ENCODE results near the gene KDM4D.

GRCh38 chr11:94972700-94973098 is 810 bp upstream of the KDM4D start:
- TF ChIP-seq, protein P1, sequence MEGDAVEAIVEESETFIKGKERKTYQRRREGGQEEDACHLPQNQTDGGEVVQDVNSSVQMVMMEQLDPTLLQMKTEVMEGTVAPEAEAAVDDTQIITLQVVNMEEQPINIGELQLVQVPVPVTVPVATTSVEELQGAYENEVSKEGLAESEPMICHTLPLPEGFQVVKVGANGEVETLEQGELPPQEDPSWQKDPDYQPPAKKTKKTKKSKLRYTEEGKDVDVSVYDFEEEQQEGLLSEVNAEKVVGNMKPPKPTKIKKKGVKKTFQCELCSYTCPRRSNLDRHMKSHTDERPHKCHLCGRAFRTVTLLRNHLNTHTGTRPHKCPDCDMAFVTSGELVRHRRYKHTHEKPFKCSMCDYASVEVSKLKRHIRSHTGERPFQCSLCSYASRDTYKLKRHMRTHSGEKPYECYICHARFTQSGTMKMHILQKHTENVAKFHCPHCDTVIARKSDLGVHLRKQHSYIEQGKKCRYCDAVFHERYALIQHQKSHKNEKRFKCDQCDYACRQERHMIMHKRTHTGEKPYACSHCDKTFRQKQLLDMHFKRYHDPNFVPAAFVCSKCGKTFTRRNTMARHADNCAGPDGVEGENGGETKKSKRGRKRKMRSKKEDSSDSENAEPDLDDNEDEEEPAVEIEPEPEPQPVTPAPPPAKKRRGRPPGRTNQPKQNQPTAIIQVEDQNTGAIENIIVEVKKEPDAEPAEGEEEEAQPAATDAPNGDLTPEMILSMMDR (IDR thresholded peaks at IDR 0.05; ENCODE audit: insufficient read depth, low read depth, low read length): no peak
- no peak for TF ChIP-seq EZH2 (IDR thresholded peaks at IDR 0.05; ENCODE audit: insufficient read depth, low read length)

All from astrocyte (in vitro differentiated cells and primary cell).